HepG2 (cell line): ENCODE data around the gene LCE2A. TPM values are rescaled to one million over a fixed set of nuclear protein-coding genes. Genes with fewer than 3 reads are reported as not detected.

ENCODE experiments used
- ARID5B ChIP-seq: IDR thresholded peaks from 2 replicates; pipeline ENCODE4 v1.4.0; 2020; ENCODE audit warnings: mild to moderate bottlenecking, missing genetic modification reagents
- CBX1 ChIP-seq: IDR thresholded peaks from one replicate; pipeline ENCODE4 v1.6.1; 2016; ENCODE audit warnings: antibody characterized with exemption, low read depth
- CENPX ChIP-seq: sonication (generic); formaldehyde crosslinking; IDR thresholded peaks from 2 replicates; pipeline ENCODE4 v1.9.0; 2021; ENCODE audit warnings: mild to moderate bottlenecking, missing genetic modification reagents, moderate library complexity
- FOSL1 ChIP-seq: sonication (generic); formaldehyde crosslinking; IDR thresholded peaks from 2 replicates; pipeline ENCODE4 v1.9.0; 2021; ENCODE audit warnings: missing genetic modification reagents, borderline replicate concordance
- FOXA3 ChIP-seq: IDR thresholded peaks from 2 replicates; pipeline ENCODE4 v1.6.1; 2016; ENCODE audit warnings: missing genetic modification reagents, missing compliant biosample characterization
- GLMP ChIP-seq: sonication (generic); formaldehyde crosslinking; IDR thresholded peaks from 2 replicates; pipeline ENCODE4 v1.9.0; 2021; ENCODE audit warnings: missing genetic modification reagents, mild to moderate bottlenecking, borderline replicate concordance
- HNF4G ChIP-seq, 2 experiments: sonication (generic) in 1 of 2; formaldehyde crosslinking in 1 of 2; IDR thresholded peaks; 2 replicates each; pipeline versions ENCODE4 v1.4.0 to v1.6.1; 2011 to 2020; ENCODE audit warnings: borderline replicate concordance in 2 of 2, low read depth in 2 of 2, mild to moderate bottlenecking in 2 of 2, low read length in 1 of 2, missing genetic modification reagents in 1 of 2, moderate library complexity in 1 of 2
- HNRNPL ChIP-seq: fragments of 200-400 bp; formaldehyde crosslinking; IDR thresholded peaks from 2 replicates; pipeline ENCODE4 v1.6.1; 2017; ENCODE audit warnings: mild to moderate bottlenecking, low read depth, low read length
- MAFF ChIP-seq: IDR thresholded peaks from 2 replicates; pipeline ENCODE4 v1.6.1; 2011; ENCODE audit warnings: low read depth, low read length, improper control_type of control experiment
- MAFK ChIP-seq, 2 experiments: IDR thresholded peaks in 1 of 2; conservative IDR thresholded peaks in 1 of 2; 2 replicates each; pipeline ENCODE4 v1.6.1; 2011; ENCODE audit warnings: improper control_type of control experiment in 2 of 2, low read length in 2 of 2
- NFKB2 ChIP-seq: sonication (generic); formaldehyde crosslinking; IDR thresholded peaks from 2 replicates; pipeline ENCODE4 v1.4.0; 2020; ENCODE audit warnings: missing genetic modification reagents, borderline replicate concordance
- PHF8 ChIP-seq: sonication (generic); formaldehyde crosslinking; IDR thresholded peaks from 2 replicates; pipeline ENCODE4 v1.5.0; 2020; ENCODE audit warnings: missing genetic modification reagents
- RAD51 ChIP-seq: fragments of 450-650 bp; IDR thresholded peaks from 2 replicates; pipeline ENCODE4 v1.6.1; 2016; ENCODE audit warnings: borderline replicate concordance
- SALL1 ChIP-seq: sonication (generic); formaldehyde crosslinking; IDR thresholded peaks from 2 replicates; pipeline ENCODE4 v1.8.0; 2022; ENCODE audit warnings: mild to moderate bottlenecking, missing genetic modification reagents
- SOX5 ChIP-seq: IDR thresholded peaks from 2 replicates; pipeline ENCODE4 v1.6.1; 2016; ENCODE audit warnings: borderline replicate concordance
- ZFX ChIP-seq: sonication (generic); formaldehyde crosslinking; IDR thresholded peaks from 2 replicates; pipeline ENCODE4 v1.4.0; 2020; ENCODE audit warnings: mild to moderate bottlenecking, low read depth, missing genetic modification reagents, moderate library complexity
- ZKSCAN5 ChIP-seq: sonication (generic); formaldehyde crosslinking; IDR thresholded peaks from 2 replicates; pipeline ENCODE4 v1.5.1; 2020; ENCODE audit warnings: mild to moderate bottlenecking, missing genetic modification reagents
- ZNF317 ChIP-seq: sonication (generic); formaldehyde crosslinking; IDR thresholded peaks from 2 replicates; pipeline ENCODE4 v1.5.0; 2020; ENCODE audit warnings: mild to moderate bottlenecking, missing genetic modification reagents
- ZNF34 ChIP-seq: sonication (generic); formaldehyde crosslinking; IDR thresholded peaks from 2 replicates; pipeline ENCODE4 v1.4.0; 2020; ENCODE audit warnings: mild to moderate bottlenecking, missing genetic modification reagents, borderline replicate concordance
- ZNF567 ChIP-seq: sonication (generic); formaldehyde crosslinking; IDR thresholded peaks from 2 replicates; pipeline ENCODE4 v1.8.1; 2023; ENCODE audit warnings: mild to moderate bottlenecking, missing genetic modification reagents, borderline replicate concordance
- ZNF784 ChIP-seq: sonication (generic); formaldehyde crosslinking; IDR thresholded peaks from 2 replicates; pipeline ENCODE4 v1.5.1; 2020; ENCODE audit warnings: missing genetic modification reagents, mild to moderate bottlenecking, borderline replicate concordance
- polyA plus RNA-seq, 8 experiments: library from polyadenylated mRNA; depleted of rRNA in 3 of 8; stranded (reverse) in 7 of 8; unstranded in 1 of 8; fragments of >200 nt; fragmentation: Illumina TruSeq in 4 of 8; extraction: Trizol in 4 of 8; gene quantifications; 2 replicates each; pipeline versions ENCODE4 v1.2.1 to v1.2.3, GENCODE V29; 2011 to 2016; ENCODE audit warnings: low read depth in 4 of 8, missing spikeins in 1 of 8, mixed read lengths in 1 of 8; ENCODE audit not compliant: insufficient read depth in 1 of 8
- total RNA-seq, 5 experiments: library from RNA; depleted of rRNA; stranded (reverse); fragments of >200 nt; fragmentation: Illumina TruSeq; extraction: Trizol; gene quantifications; 2 replicates each; pipeline ENCODE4 v1.2.3, GENCODE V29; 2016; ENCODE audit warnings: low read depth in 1 of 5

The LCE2A gene
- total and polyA plus RNA-seq, 2 of the 13 experiments (the other 11 are each of a cell fraction or from before 2014, with no cell fraction given): not detected

- TF ChIP-seq ZKSCAN5: peak; percentile 87
- TF ChIP-seq RAD51: no peak
- TF ChIP-seq SALL1 (CRISPR knock-in tag): peak; percentile 29; the same call in 1 of the 2 replicates
- no peak for TF ChIP-seq CENPX
- no peak for TF ChIP-seq ARID5B (CRISPR knock-in tag)
- TF ChIP-seq ZNF317 (CRISPR knock-in tag): no peak
- no peak for TF ChIP-seq HNRNPL
- TF ChIP-seq FOSL1: no peak
- no peak for TF ChIP-seq CBX1
- no peak for TF ChIP-seq SOX5 (CRISPR knock-in tag)
- TF ChIP-seq ZFX (CRISPR knock-in tag): no peak
- peak; percentile 50; the same call in 1 of the 2 replicates for TF ChIP-seq HNF4G (IDR thresholded peaks at IDR 0.05; ENCODE audit: borderline replicate concordance, low read depth, low read length)
- TF ChIP-seq HNF4G (CRISPR knock-in tag; IDR thresholded peaks at IDR 0.05; ENCODE audit: borderline replicate concordance, low read depth): no peak; the same call in 1 of the 2 replicates
- no peak for TF ChIP-seq ZNF34
- TF ChIP-seq PHF8 (CRISPR knock-in tag): no peak
- TF ChIP-seq ZNF784: no peak
- no peak for TF ChIP-seq NFKB2 (CRISPR knock-in tag)
- peak; percentile 64 for TF ChIP-seq MAFF
- TF ChIP-seq MAFK (conservative IDR thresholded peaks at IDR 0.05 in 1 of 2, IDR thresholded peaks at IDR 0.05 in 1 of 2; ENCODE audit: low read length in 2 of 2): peak; percentile 32 to 59; a peak in 3 of 4 replicates
- TF ChIP-seq GLMP (CRISPR knock-in tag): no peak
- TF ChIP-seq ZNF567 (CRISPR knock-in tag): no peak
- no peak for TF ChIP-seq FOXA3
- TF ChIP-seq, all 625 proteins: peak for 10
Measured at GRCh38 chr1:152658649-152659048, 39.5 kb upstream of the LCE2A start (continued).
